Psoas muscle (tissue), 8 donors: ENCODE results near the gene ARHGEF10L. TPM values are rescaled to one million over a fixed set of nuclear protein-coding genes. Genes with fewer than 3 reads are reported as not detected.

ENCODE experiments used
- ATAC-seq, 4 donors: fragments of 200-7000 bp; cut with Tn5 transposase; one replicate each; pipeline ENCODE4 v1.9.1; 2020; ENCODE audit warnings: moderate library complexity in 3 of 4, mild to moderate bottlenecking in 2 of 4
- DNase-seq, 2 donors: peaks; one replicate each; pipeline ENCODE4 v3.0.0-alpha.2; 2020
- H3K27ac ChIP-seq: fragments of 200-600 bp; one replicate; pipeline ENCODE4 v1.8.0; 2022
- H3K27me3 ChIP-seq, 3 donors: fragments of 200-600 bp in 1 of 3; one replicate each; pipeline versions ENCODE4 v1.6.1 to v1.8.0; 2013 to 2022; ENCODE audit warnings: low read length in 2 of 3, mild to moderate bottlenecking in 2 of 3, moderate library complexity in 1 of 3; ENCODE audit not compliant: insufficient read depth in 3 of 3
- H3K36me3 ChIP-seq, 2 donors: fragments of 200-600 bp in 1 of 2; one replicate each; pipeline versions ENCODE4 v1.6.1 to v1.8.0; 2013 to 2022; ENCODE audit warnings: low read depth in 1 of 2, mild to moderate bottlenecking in 1 of 2, moderate library complexity in 1 of 2; ENCODE audit not compliant: insufficient read depth in 1 of 2
- H3K4me1 ChIP-seq: fragments of 200-600 bp; one replicate; pipeline ENCODE4 v1.8.0; 2022
- H3K4me3 ChIP-seq: fragments of 200-600 bp; one replicate; pipeline ENCODE4 v1.8.0; 2022; ENCODE audit warnings: mild to moderate bottlenecking
- H3K9me3 ChIP-seq: fragments of 200-600 bp; one replicate; pipeline ENCODE4 v1.8.0; 2022
- CTCF ChIP-seq: fragments of 200-600 bp; IDR thresholded peaks from one replicate; pipeline ENCODE4 v1.8.0; 2022; ENCODE audit warnings: antibody characterized with exemption
- WGBS, 3 donors: extraction: QIAGEN DNeasy Blood & Tissue Kit; methylation state at CpG; one replicate each; pipeline versions ENCODE4 v1.1.6 to v1.1.7; 2013; 5-methylcytosine and 5-hydroxymethylcytosine counted together
- intact Hi-C, 2 donors: fragments of 100-400 bp; cut with DNase I; formaldehyde crosslinking; loops; one replicate each; pipeline versions ENCODE4 v1.11.0 to v1.14.2; 2022
- polyA plus RNA-seq, 3 donors: library from polyadenylated mRNA; stranded (reverse); fragments of 200-250 nt; gene quantifications; one replicate each; pipeline ENCODE4 v1.2.3, GENCODE V29; 2013
- total RNA-seq, 4 donors: library from RNA; stranded (reverse); fragmentation: NEBNext Ultra II Directional in 2 of 4; extraction: Animal tissue kit (Norgen Biotek cat#: 25700) in 2 of 4; gene quantifications; one replicate each; pipeline versions ENCODE4 v1.2.1 to v1.2.4, GENCODE V29; 2021 to 2023
- donor health status: healthy with polysubstance abuse.
- donor health status: DM: no; HTN: no; CAD: no; lungs with moderate emphysema.
- donor health status: Bipolar disorder and iron deficiency.
- donor health status: healthy.
- donor health status: DM: yes; HTN: yes; CAD: no.
- donor health status: DM: no; HTN: no; CAD: no.
- donor health status: DM: no; HTN: no; CAD: no.
- donor health status: DM: yes; HTN: yes; CAD: no.

Gene ARHGEF10L
- total and polyA plus RNA-seq, 7 donors, result 18.8 to 108 (median 37.1) TPM

GRCh38 chr1:17646444-17647280 is 107.2 kb downstream of the ARHGEF10L start:
- WGBS, 3 donors, result 84 to 90% (median 86%) methylated on average over 30 to 32 of the region's 32 CpGs
- Histone ChIP-seq H3K4me1 (peaks cover 15% of the 10 kb centered on the region), H3K4me3 (no peak overlapping the region), H3K27me3 (no peaks in the 10 kb centered on the region), H3K36me3 (peaks cover 0 to 90% of the 10 kb centered on the region in 2 donors), H3K27ac (no peak overlapping the region), H3K9me3 (no peaks in the 10 kb centered on the region)
- ATAC-seq (peak in 2 of 4 donors; percentile 17 to 19), DNase-seq (no peak)
- TF ChIP-seq CTCF, result no peak
- intact Hi-C loops, result no loop called here

GRCh38 chr1:17648457-17649145 is 109.1 kb downstream of the ARHGEF10L start:
- no peak for TF ChIP-seq CTCF
- H3K27ac ChIP-seq, result peak overlapping the region; percentile 66
- no peaks in the 10 kb centered on the region for H3K27me3 ChIP-seq
- H3K4me3 ChIP-seq, result no peak overlapping the region
- WGBS, 3 donors, result 41 to 73% (median 41%) methylated on average over 20 of the region's 20 CpGs
- peak; percentile 19 to 58 (median 34) for ATAC-seq
- H3K4me1 ChIP-seq, result peaks cover 15% of the 10 kb centered on the region
- intact Hi-C loops, result no loop called here
- H3K9me3 ChIP-seq, result no peaks in the 10 kb centered on the region
- DNase-seq, result no peak
- H3K36me3 ChIP-seq, result peaks cover 0 to 90% of the 10 kb centered on the region in 2 donors

DNA sequence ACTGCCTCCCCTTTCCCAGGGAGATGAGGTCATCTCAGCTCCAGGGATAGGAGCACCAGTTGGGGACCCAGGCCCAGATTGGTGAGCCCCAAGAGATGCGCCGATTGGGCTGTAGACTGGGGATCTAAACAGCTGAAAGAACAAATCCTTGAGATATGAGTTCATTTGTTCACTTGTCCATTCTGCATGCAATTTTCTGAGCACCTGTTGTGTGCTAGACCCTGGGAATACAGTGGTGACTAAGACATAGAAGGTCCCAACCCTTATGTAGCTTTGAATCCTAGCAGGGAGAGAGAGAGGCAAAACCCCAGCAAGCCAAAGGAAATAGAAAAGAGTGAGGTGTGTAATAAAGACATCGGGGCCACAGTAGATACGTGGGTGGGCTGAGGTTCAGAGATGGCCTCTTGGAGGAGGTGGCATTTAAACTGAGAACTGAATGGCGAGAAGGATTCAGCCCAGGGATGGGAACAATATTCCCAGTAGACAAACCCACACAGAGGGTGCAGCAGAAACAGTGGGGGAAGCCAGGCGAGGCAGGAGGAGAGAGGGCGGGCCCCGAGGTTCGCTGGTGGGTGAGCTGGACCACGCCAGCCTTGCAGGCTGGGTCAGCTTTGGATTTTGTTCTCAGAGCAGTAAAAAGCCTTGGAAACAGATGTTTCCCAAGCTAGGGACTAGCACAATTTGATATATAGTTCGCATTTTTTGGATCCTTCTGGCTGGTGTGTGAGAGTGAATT is 110.0 kb downstream of the ARHGEF10L start:
- Histone ChIP-seq H3K27me3 (no peaks in the 10 kb centered on the region), H3K4me1 (peaks cover 15% of the 10 kb centered on the region), H3K27ac (peak overlapping the region; percentile 66), H3K9me3 (no peaks in the 10 kb centered on the region), H3K36me3 (peaks cover 0 to 86% of the 10 kb centered on the region in 2 donors), H3K4me3 (no peak overlapping the region)
- DNase-seq (no peak), ATAC-seq (no peak)
- 77 to 87% (median 80%) methylated on average over 11 of the region's 11 CpGs for WGBS, 3 donors
- TF ChIP-seq CTCF, result no peak
- intact Hi-C loops, result no loop called here

DNA sequence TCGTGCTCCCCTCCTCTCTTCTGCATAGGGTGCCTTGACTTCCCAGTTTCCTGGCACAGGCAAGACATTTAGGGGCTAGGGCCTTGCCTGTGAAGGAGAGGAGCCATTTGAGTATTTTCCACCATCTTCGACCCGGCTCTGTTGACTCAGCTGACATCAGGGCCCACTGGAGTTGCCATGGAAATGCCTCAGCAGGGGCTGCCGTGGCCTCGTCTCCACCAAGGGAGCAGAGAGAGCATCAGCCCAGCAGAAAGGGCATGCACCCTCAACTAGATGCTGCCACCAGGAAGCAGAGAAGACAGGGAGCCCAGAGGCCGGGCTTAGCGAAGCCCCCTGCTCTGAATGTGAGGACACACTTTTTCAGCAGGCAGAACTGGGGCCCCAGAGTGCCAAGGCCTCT is 113.8 kb downstream of the ARHGEF10L start:
- TF ChIP-seq CTCF, result no peak
- DNase-seq (no peak), ATAC-seq (no peak)
- H3K4me3 ChIP-seq, result no peak overlapping the region
- intact Hi-C loops, result no loop called here
- H3K4me1 ChIP-seq, result peaks cover 12% of the 10 kb centered on the region
- WGBS, 3 donors, result 75 to 86% (median 78%) methylated on average over 7 of the region's 7 CpGs
- no peak overlapping the region for H3K27ac ChIP-seq
- no peaks in the 10 kb centered on the region for H3K27me3 ChIP-seq
- no peaks in the 10 kb centered on the region for H3K9me3 ChIP-seq
- peaks cover 0 to 95% of the 10 kb centered on the region in 2 donors for H3K36me3 ChIP-seq
